Suppressor macrophage treated with lipopolysaccharide for 1 hour (primary cell): ENCODE results near the gene ADCY5.

Source experiments
- DNase-seq, 3 donors: peaks; one replicate each; pipeline ENCODE4 v3.0.0-alpha.2; 2020 to 2022

Gene ADCY5

GRCh38 chr3:123405021-123405420, 43.9 kb downstream of the ADCY5 start:
- DNase-seq, result no peak

- DNase-seq, result no peak
These were observed 44.5 kb downstream of the ADCY5 start for GRCh38 chr3:123404391-123404790.

DNA sequence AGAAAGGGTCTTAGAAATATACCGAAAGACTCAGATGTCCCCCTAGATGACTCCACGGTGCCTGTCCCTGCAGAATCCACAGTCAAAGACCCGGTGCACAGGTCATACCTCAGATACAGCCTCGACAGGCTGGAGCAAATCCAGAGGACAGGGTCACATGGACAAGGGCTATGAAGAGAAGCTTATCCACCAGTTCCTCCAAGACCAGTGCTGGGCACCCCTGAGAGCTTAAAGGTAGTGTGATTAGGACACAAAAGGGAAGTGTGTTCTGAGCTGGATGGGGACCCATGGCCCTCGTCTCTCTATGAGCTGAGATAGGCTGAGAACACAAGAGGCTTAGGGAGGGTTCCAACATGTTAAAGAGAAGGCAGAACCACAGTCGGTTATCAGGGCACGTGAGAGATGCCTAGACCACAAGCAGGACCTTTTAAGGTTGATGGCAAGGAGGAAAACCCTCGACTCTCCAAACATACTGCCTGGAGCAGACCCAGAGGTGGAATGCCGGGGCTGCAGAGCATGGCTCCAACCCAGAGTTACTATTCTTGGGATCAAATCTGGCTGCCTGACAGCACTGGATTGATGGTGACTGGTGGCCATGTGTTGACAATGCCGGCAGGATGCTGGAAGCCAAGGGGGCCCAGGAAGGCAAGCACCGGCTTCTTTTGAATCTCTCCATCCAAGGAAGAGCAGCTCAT, 46.9 kb downstream of the ADCY5 start:
- DNase-seq, result no peak

GRCh38 chr3:123400169-123400568, 48.7 kb downstream of the ADCY5 start:
- DNase-seq, result no peak

- DNase-seq, result no peak
These were observed 49.2 kb downstream of the ADCY5 start for GRCh38 chr3:123399653-123400052.

DNA sequence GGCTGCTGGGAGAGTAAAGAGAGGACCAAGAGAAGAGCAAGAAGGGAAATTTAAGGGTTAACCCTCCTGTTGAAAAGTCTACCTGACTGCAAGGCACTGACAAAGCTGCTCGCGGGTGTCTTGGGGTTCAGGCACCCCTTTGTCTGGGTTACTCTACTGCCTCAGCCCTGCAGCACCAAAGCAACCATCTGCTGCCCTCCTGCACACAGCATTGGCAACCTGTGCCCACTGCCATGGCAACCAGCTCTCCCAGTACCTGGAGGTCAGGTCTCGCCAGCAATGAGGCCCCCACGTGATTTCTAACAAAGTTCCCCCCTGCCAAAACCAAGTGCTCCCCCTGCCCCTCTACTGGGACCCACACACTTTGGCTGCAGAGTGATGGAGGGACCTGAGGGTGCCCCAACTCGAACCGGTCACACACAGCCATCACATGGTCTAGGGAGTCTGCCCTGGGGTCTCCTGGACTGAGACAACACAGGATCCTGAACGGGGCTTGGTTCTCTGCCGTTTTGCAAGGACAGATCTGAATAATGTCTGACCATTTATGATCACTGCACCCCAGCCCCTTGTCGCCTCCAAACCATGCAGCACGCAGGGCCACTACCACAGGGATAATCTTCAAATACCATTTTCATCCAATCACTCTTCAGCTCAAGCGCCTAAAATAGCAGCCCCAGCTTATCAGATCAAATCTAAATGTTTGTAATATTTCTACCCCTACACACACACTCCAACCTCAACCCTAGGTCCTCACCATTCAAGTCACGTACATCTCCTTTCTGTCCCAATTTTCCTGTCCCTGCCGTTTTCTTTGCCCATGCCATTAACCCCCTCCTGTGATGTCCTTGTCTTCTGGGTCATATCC, 50.7 kb downstream of the ADCY5 start:
- DNase-seq, result no peak

- no peak for DNase-seq
These were observed 51.8 kb downstream of the ADCY5 start for GRCh38 chr3:123397050-123397590.

GRCh38 chr3:123396171-123397049, 52.5 kb downstream of the ADCY5 start:
- DNase-seq, result no peak

- no peak for DNase-seq
These were observed 53.7 kb downstream of the ADCY5 start for GRCh38 chr3:123395235-123395634.

DNA sequence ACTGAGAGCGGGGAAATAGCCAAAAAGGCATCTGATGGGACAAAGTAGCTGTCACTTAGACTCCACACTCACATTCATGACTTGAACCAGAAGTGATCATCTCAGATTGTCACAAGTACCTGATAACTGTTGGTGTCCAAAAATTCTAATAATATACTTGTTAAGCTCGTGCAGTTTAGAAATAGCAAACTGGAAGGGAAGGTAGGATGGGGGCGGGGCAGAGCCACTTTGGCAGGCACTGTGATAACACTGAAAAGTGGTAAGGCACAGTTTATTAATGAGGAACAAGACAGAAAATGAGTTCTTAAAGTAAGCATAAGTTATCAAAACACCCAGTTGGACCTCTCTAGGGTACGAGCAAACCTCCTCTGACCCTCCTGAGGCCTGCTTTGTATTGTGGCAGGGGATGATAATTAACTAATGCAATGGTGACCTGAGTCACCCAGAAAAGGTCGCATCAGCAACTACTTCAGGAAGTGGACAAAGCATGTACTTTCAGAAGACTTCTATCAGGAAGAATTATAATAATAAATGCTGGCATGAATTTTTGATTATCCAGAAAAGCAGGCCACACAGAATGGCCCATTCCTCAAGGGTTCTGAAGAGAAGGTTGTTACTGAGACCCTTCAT, 54.4 kb downstream of the ADCY5 start:
- DNase-seq, result peak; percentile 11 to 27 (median 26)

DNA sequence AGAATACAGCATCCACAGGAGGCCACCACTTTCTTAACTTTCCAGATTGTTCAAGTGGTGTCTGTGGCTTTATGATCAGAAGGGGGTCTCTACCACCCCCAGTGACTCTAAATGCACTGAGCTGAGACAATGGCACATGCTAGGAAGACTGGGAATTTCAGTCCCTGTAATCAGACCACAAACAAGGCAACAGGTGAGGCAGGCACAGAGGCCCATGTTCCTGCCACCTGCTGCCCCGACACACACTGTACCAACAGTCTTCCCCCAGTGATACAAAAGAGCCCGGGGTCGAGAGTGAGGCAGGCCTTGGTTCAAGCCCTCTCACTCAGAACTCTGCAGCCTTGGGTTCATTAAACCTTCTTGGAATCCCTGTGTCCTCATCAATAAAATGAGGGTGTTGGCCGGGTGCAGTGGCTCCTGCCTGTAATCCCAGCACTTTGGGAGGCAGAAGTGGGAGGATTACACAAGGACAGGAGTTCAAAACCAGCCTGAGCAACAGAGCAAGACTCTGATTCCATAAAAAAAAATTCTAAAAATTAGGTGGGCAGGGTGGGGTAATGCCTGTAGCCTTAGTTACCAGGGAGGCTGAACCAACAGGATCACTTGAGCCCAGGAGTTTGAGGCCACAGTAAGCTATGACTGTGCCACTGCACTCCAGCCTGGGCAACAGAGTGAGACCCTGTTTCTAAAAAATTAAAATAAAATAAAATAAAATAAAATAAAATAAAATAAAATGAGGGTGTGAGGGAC, 55.8 kb downstream of the ADCY5 start:
- no peak for DNase-seq

GRCh38 chr3:123392368-123392767, 56.5 kb downstream of the ADCY5 start:
- DNase-seq, result no peak

DNA sequence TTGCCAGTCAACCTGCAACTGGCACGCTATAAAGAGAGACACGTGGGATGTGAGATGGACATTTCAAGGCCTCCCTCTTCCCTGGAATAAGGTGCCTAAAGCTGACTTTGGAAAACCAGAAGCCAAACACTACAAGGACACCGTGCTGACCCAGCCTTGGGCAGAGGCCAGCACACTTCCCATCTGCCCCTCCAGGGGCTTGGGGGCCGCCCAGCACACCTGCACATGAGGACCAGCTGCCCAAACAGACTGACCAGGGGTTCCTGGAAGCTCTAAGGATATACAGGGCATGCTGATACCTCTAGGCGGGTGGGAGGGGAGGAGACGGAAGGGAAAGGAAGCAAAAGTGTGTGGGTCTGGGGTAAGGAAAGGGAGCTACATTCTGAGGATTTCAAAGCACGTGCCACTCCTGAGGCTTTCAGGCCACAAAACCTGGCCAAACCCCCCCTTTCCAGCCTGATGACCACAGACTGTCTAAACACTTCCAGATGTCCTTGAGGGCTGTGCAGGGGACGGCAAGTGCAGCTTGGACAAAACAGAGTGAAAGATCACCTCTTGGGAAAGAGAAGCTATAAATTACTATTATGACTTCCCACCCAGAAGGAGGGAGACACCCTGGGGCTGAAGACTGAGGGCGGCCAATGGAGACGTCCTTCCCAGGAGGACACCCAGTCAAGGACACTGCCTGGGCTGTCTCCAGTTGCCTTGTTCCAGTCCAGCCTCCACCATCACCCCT, 57.9 kb downstream of the ADCY5 start:
- DNase-seq, result no peak

DNA sequence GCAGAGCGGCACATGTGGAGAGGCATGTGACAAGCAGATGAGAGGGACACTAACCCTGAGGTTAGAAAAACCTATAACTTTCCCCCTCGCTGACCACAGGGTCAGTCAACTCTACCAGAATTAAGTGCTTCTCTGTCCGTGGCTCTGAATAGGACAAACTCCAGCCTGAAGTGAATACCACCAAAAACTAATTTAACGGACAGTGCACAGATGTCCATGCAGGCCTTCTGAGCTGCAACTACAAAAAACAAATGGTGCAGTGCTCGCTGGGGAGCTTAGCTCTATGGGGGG, 59.3 kb downstream of the ADCY5 start:
- DNase-seq, result no peak

DNA sequence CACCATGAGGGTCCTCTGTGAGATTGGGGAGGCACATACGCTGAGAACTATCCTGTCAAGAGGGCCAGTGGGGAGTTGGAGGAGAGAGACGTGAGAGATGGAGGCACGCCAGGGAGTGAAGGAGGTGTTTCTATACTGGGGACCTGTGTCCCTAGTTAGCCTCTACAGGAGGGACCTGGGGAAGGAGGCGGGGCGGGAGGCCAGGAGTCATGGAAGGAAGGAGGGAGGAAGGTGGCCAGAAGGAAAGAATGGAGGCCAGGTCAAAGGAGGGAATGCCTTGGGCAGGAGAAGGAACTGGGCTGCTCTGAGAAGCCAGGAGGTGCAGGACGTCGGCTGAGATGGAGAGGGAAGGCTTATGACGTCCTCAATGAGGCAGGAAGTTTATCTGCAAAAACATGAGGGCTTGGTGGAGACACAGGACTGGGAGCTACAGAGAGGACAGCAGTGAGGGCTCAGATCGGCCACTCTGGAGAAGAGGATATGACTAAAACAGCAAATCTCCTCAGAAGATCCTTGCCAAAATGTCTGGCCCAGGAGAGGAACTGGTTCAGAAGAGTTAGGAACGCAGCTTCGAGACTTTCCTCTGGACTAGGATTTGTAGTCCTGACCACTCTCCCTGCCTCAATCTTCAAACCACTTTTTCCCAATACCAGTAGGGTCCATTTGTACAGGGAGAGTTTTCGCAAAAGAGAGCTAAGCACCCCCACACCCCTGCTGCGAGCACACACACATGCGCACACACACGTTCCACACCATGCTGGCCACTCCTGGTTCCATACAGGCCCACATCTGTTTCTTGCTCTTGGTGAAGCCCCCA, 59.9 kb downstream of the ADCY5 start:
- DNase-seq, result no peak

DNA sequence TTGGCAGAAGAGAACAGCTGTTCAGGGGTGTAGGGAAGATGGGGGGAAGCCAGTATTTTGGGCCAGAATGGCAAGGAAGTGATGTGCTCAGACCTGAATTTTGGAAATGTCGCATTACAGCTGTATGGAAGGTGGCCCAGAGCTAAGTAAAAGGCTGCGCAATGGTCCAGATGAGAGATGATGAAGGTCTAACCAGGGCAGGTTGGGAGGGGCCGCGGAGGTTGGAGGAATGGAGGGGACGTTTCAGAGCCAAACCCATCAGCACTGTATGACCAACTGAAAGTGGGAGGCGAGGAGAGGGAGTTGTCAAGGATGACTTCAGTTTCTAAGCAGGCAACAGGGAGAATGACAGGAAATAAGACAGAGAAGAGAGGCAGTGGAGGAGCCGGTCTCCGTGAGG, 60.8 kb downstream of the ADCY5 start:
- DNase-seq, result no peak

DNA sequence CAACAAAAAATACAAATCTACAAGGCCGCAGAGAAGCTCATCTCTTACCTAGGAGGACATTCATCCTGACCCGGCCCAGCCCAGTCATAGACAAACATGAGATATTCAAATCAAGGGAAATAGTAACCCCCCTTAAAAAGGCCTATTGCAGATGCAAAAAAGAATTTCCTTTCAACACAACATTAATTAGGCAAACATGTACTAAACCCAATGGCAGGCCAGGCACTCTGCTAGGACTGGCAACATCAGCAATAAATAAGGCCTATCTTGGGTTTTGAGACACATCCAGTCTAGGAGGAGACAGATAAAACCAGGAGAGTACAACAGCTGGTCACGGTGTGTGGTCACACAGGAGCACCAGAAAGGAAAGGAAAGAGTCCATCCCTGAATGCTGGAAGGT, 61.4 kb downstream of the ADCY5 start:
- no peak for DNase-seq

DNA sequence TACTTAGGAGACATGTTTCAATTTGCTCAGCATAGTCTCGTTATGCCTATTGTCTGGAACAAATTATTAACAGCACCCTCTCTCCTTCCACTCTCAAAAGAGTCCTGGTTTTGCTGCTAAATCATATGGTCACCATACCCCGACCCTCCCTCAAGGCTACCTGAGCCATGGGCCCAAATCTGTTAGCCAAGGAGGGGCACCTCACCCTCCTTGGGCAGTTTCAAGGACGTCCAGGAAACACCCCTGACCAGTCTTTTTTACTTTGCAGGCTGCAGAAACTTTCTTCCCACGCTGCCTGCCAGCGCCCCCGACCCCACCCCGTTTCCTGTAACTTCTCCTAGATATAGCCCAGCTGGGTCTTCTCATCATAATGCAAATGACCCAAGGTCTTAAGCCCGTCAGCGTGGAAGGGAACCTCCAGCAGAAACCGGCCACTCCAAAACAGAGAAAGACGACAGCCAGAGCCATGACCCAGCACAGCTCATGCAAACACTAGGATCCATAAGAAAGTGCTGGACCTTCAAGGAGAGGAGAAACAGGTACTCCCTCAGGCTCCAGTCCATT, 62.3 kb downstream of the ADCY5 start:
- DNase-seq, result no peak

GRCh38 chr3:123385981-123386380, 62.9 kb downstream of the ADCY5 start:
- DNase-seq, result no peak

DNA sequence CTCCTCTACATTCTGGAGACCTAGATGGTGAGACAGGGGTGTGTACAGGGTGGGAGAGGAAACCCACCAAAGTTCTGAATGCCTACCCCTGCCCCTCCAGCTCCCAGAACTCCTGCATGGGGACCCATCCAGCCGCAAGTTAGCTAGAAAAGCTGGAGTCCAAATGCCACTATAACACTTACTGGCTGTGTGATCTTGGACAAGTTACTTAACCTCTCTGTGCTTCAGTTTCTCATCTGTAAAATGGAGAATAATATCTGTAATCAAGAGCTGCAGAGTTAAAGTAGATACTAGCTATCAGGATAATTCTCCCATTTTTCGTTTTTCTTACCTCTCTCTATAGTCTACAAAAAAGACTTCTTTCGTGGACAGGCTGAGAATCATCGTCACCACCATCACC, 63.4 kb downstream of the ADCY5 start:
- no peak for DNase-seq
